Neural progenitor cell (in vitro differentiated cells): ENCODE data around the gene SERPINE1. TPM values are rescaled to one million over a fixed set of nuclear protein-coding genes. Genes with fewer than 3 reads are reported as not detected.

Experiments used
- DNase-seq: peaks from one replicate; pipeline ENCODE4 v3.0.0-alpha.2; 2016; ENCODE audit warnings: low spot score
- H2AFZ ChIP-seq: fragments of 200-600 bp; sonication (generic); replicated peaks from 2 replicates; pipeline ENCODE4 v1.6.1; 2016; ENCODE audit warnings: antibody characterized with exemption
- H3F3A ChIP-seq: fragments of 200-600 bp; sonication (generic); 2 replicates; pipeline ENCODE4 v1.6.1; 2016; ENCODE audit warnings: antibody characterized with exemption, low read depth
- H3K27ac ChIP-seq: fragments of 200-600 bp; sonication (generic); 2 replicates; pipeline ENCODE4 v1.5.1; 2016; ENCODE audit warnings: mild to moderate bottlenecking
- H3K27me3 ChIP-seq: fragments of 200-600 bp; sonication (generic); 2 replicates; pipeline ENCODE4 v1.6.1; 2016; ENCODE audit warnings: mild to moderate bottlenecking, moderate library complexity
- H3K36me3 ChIP-seq: fragments of 200-600 bp; sonication (generic); 2 replicates; pipeline ENCODE4 v1.5.1; 2016
- H3K4me1 ChIP-seq: fragments of 200-600 bp; sonication (generic); 2 replicates; pipeline ENCODE4 v1.6.1; 2016; ENCODE audit warnings: mixed run types
- H3K4me2 ChIP-seq: fragments of 200-600 bp; sonication (generic); 2 replicates; pipeline ENCODE4 v1.6.1; 2016
- H3K4me3 ChIP-seq: fragments of 200-600 bp; sonication (generic); 2 replicates; pipeline ENCODE4 v1.5.1; 2016
- H3K79me2 ChIP-seq: fragments of 200-600 bp; sonication (generic); 2 replicates; pipeline ENCODE4 v1.6.1; 2016; ENCODE audit warnings: low read depth
- H3K9ac ChIP-seq: fragments of 200-600 bp; sonication (generic); 2 replicates; pipeline ENCODE4 v1.6.1; 2016
- H3K9me3 ChIP-seq: fragments of 200-600 bp; sonication (generic); 2 replicates; pipeline ENCODE4 v1.5.1; 2016; ENCODE audit warnings: low read depth
- H4K20me1 ChIP-seq: fragments of 200-600 bp; sonication (generic); 2 replicates; pipeline ENCODE4 v1.6.1; 2016; ENCODE audit warnings: low read depth
- H3K27ac Mint-ChIP-seq: 3 replicates; pipeline ENCODE4 v1.8.0; 2021; ENCODE audit warnings: mixed read lengths
- H3K27me3 Mint-ChIP-seq: 2 replicates; pipeline ENCODE4 v1.8.0; 2022; ENCODE audit warnings: low read depth, mild to moderate bottlenecking, inconsistent platforms, moderate library complexity, mixed read lengths; ENCODE audit not compliant: insufficient read depth
- H3K36me3 Mint-ChIP-seq: 3 replicates; pipeline ENCODE4 v1.8.0; 2021; ENCODE audit warnings: mixed read lengths
- H3K4me1 Mint-ChIP-seq: 3 replicates; pipeline ENCODE4 v1.8.0; 2021; ENCODE audit warnings: mixed read lengths
- H3K4me3 Mint-ChIP-seq: 3 replicates; pipeline ENCODE4 v1.8.0; 2021; ENCODE audit warnings: mild to moderate bottlenecking, moderate library complexity, mixed read lengths
- H3K9me3 Mint-ChIP-seq: 3 replicates; pipeline ENCODE4 v1.8.0; 2020; ENCODE audit warnings: mixed read lengths
- CTCF ChIP-seq: fragments of 200-600 bp; sonication (generic); IDR thresholded peaks from 2 replicates; pipeline ENCODE4 v1.5.1; 2017; ENCODE audit warnings: antibody characterized with exemption, mild to moderate bottlenecking
- EZH2 ChIP-seq: fragments of 200-600 bp; sonication (generic); IDR thresholded peaks from 2 replicates; pipeline ENCODE4 v1.6.1; 2017; ENCODE audit warnings: antibody characterized with exemption, mild to moderate bottlenecking, moderate library complexity
- EZH2phosphoT487 ChIP-seq: fragments of 200-600 bp; sonication (generic); IDR thresholded peaks from 2 replicates; pipeline ENCODE4 v1.6.1; 2017; ENCODE audit warnings: antibody characterized with exemption
- total RNA-seq: library from RNA; depleted of rRNA; stranded (reverse); fragments of >200 nt; gene quantifications from 2 replicates; pipeline ENCODE4 v1.2.3, GENCODE V29; 2015; ENCODE audit warnings: low replicate concordance

Gene SERPINE1
- total RNA-seq, 1 donor from 2014 or later: not detected

GRCh38 chr7:101165075-101165957, 38.4 kb downstream of the SERPINE1 start, which contains the start of gene VGF:
TSS of gene VGF (minus strand) at chr7:101165569. CDS start at chr7:101164843, 726 bp downstream.
- Histone ChIP-seq H2AFZ (no peak within 1 kb of the TSS), H3K4me2 (peak within 1 kb of the TSS; percentile 84), H3K4me1 (peaks cover 45% of the 10 kb centered on the region), H4K20me1 (peaks cover 67% of the 10 kb centered on the region), H3F3A (peaks cover 36% of the 10 kb centered on the region), H3K27ac (no peak within 1 kb of the TSS), H3K4me3 (peak within 1 kb of the TSS; percentile 51), H3K9ac (no peak within 1 kb of the TSS), H3K27me3 (peaks cover 96% of the 10 kb centered on the region), H3K9me3 (no peaks in the 10 kb centered on the region), H3K36me3 (no peaks in the 10 kb centered on the region), H3K79me2 (no peaks in the 10 kb centered on the region)
- H3K27me3 Mint-ChIP-seq: peaks cover 60% of the 10 kb centered on the region
- H3K27ac Mint-ChIP-seq: no peak within 1 kb of the TSS
- DNase-seq: peak; percentile 99
- no peaks in the 10 kb centered on the region for H3K9me3 Mint-ChIP-seq
- H3K4me3 Mint-ChIP-seq: peak within 1 kb of the TSS; percentile 77
- peaks cover under 1% of the 10 kb centered on the region for H3K36me3 Mint-ChIP-seq
- peaks cover 51% of the 10 kb centered on the region for H3K4me1 Mint-ChIP-seq
- TF ChIP-seq CTCF (no peak), EZH2 (no peak), EZH2phosphoT487 (no peak)

GRCh38 chr7:101165958-101166647, 39.2 kb downstream of the SERPINE1 start:
- DNase-seq: peak; percentile 53
- Mint-ChIP-seq H3K27ac (no peak overlapping the region), H3K4me3 (peak overlapping the region; percentile 77), H3K27me3 (peaks cover 67% of the 10 kb centered on the region), H3K4me1 (peaks cover 59% of the 10 kb centered on the region), H3K36me3 (no peaks in the 10 kb centered on the region), H3K9me3 (no peaks in the 10 kb centered on the region)
- peaks cover 35% of the 10 kb centered on the region for H3F3A ChIP-seq
- H3K4me3 ChIP-seq: peak overlapping the region; percentile 33
- H3K79me2 ChIP-seq: no peaks in the 10 kb centered on the region
- TF ChIP-seq EZH2: no peak
- TF ChIP-seq EZH2phosphoT487: no peak
- no peak for TF ChIP-seq CTCF
- no peaks in the 10 kb centered on the region for H3K9me3 ChIP-seq
- no peak overlapping the region for H3K9ac ChIP-seq
- H4K20me1 ChIP-seq: peaks cover 70% of the 10 kb centered on the region
- peaks cover 100% of the 10 kb centered on the region for H3K27me3 ChIP-seq
- H3K4me2 ChIP-seq: peak overlapping the region; percentile 69
- no peak overlapping the region for H2AFZ ChIP-seq
- peaks cover 46% of the 10 kb centered on the region for H3K4me1 ChIP-seq
- H3K27ac ChIP-seq: no peak overlapping the region
- H3K36me3 ChIP-seq: no peaks in the 10 kb centered on the region

- no peak for DNase-seq
- Mint-ChIP-seq H3K27me3 (peaks cover 71% of the 10 kb centered on the region), H3K9me3 (no peaks in the 10 kb centered on the region), H3K27ac (no peak overlapping the region), H3K36me3 (no peaks in the 10 kb centered on the region), H3K4me1 (peaks cover 63% of the 10 kb centered on the region), H3K4me3 (peak overlapping the region; percentile 77)
- Histone ChIP-seq H3K9me3 (no peaks in the 10 kb centered on the region), H3K4me2 (peak overlapping the region; percentile 69), H3F3A (peaks cover 31% of the 10 kb centered on the region), H3K27ac (no peak overlapping the region), H2AFZ (no peak overlapping the region), H3K9ac (no peak overlapping the region), H3K4me1 (peaks cover 46% of the 10 kb centered on the region), H3K27me3 (peaks cover 100% of the 10 kb centered on the region), H3K36me3 (no peaks in the 10 kb centered on the region), H4K20me1 (peaks cover 70% of the 10 kb centered on the region), H3K4me3 (no peak overlapping the region), H3K79me2 (no peaks in the 10 kb centered on the region)
- TF ChIP-seq EZH2phosphoT487: no peak
- TF ChIP-seq EZH2: no peak
- no peak for TF ChIP-seq CTCF
Observed at GRCh38 chr7:101166648-101166908, 39.7 kb downstream of the SERPINE1 start.
